Glutamatergic neuron (in vitro differentiated cells): ENCODE measurements around the gene PTPRE. TPM values are rescaled to one million over a fixed set of nuclear protein-coding genes. Genes with fewer than 3 reads are reported as not detected.
A peak's percentile ranks its signal among the peaks of the same experiment; 100 is the strongest.

Experiments used
- DNase-seq: peaks from one replicate; pipeline ENCODE4 v3.0.0; 2022
- H3K27ac Mint-ChIP-seq: one replicate; pipeline ENCODE4 v1.8.0; 2020; ENCODE audit warnings: mild to moderate bottlenecking, mixed read lengths, inconsistent platforms; ENCODE audit not compliant: unreplicated experiment
- H3K27me3 Mint-ChIP-seq: one replicate; pipeline ENCODE4 v1.8.0; 2020; ENCODE audit warnings: mild to moderate bottlenecking, moderate library complexity, mixed read lengths, inconsistent platforms; ENCODE audit not compliant: unreplicated experiment
- H3K36me3 Mint-ChIP-seq: one replicate; pipeline ENCODE4 v1.8.0; 2020; ENCODE audit warnings: mild to moderate bottlenecking, mixed read lengths, inconsistent platforms; ENCODE audit not compliant: unreplicated experiment
- H3K4me1 Mint-ChIP-seq: one replicate; pipeline ENCODE4 v1.8.0; 2020; ENCODE audit warnings: mild to moderate bottlenecking, low read depth, mixed read lengths, inconsistent platforms; ENCODE audit not compliant: unreplicated experiment
- H3K4me3 Mint-ChIP-seq: one replicate; pipeline ENCODE4 v1.8.0; 2020; ENCODE audit warnings: mild to moderate bottlenecking, mixed read lengths, inconsistent platforms; ENCODE audit not compliant: unreplicated experiment
- H3K9me3 Mint-ChIP-seq: one replicate; pipeline ENCODE4 v1.8.0; 2020; ENCODE audit warnings: mild to moderate bottlenecking, moderate library complexity, mixed read lengths, inconsistent platforms; ENCODE audit not compliant: unreplicated experiment
- total RNA-seq: library from RNA; stranded (reverse); fragmentation: NEBNext Ultra II Directional; extraction: Animal tissue kit (Norgen Biotek cat#: 25700); gene quantifications from one replicate; pipeline ENCODE4 v1.2.1, GENCODE V29; 2021; ENCODE audit not compliant: unreplicated experiment
- TF ChIP-seq, protein P1 (sequence below): fragments of 200-600 bp; sonication (generic); IDR thresholded peaks from one replicate; pipeline ENCODE4 v1.5.0; 2021; ENCODE audit not compliant: partially characterized antibody, unreplicated experiment

The PTPRE gene
- total RNA-seq, 1 donor from 2014 or later, result 2.6 TPM

DNA sequence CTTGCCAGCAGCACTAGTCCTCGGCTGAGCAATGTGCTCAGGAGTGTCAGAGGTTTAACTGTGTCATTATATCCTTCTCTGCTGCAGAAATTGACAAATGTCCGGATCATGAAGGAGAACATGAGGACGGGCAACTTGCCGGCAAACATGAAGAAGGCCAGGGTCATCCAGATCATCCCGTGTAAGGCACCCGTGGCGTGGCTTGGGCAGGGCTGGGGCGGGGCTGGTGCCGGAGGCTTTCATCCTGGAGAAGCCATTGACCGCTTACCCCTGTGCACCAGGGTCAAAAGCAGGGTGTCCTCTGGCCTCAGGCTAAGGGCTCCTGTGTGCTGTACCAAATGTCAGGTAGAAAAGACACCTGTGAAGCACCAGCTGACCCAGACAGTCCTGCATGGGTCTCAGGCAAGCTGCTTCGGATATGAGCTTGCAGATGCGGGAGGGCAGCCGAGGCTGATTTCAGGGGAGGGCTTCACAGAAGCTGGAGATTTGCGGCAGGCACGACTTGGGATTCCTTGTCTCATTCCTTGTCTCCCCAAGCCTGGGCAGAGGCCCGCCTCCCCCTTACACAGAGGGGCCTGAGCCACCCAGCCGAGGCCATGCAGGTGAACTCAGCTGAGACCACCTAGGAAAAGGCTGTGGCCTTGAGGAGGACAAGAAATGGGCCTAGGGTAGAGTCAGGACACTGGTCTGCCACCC lies 164.0 kb downstream of the PTPRE start:
- no peak overlapping the region for H3K4me3 Mint-ChIP-seq
- no peak overlapping the region for H3K27ac Mint-ChIP-seq
- H3K27me3 Mint-ChIP-seq, result peaks cover 3% of the 10 kb centered on the region
- H3K4me1 Mint-ChIP-seq, result peaks cover 4% of the 10 kb centered on the region
- no peaks in the 10 kb centered on the region for H3K36me3 Mint-ChIP-seq
- TF ChIP-seq, protein P1, sequence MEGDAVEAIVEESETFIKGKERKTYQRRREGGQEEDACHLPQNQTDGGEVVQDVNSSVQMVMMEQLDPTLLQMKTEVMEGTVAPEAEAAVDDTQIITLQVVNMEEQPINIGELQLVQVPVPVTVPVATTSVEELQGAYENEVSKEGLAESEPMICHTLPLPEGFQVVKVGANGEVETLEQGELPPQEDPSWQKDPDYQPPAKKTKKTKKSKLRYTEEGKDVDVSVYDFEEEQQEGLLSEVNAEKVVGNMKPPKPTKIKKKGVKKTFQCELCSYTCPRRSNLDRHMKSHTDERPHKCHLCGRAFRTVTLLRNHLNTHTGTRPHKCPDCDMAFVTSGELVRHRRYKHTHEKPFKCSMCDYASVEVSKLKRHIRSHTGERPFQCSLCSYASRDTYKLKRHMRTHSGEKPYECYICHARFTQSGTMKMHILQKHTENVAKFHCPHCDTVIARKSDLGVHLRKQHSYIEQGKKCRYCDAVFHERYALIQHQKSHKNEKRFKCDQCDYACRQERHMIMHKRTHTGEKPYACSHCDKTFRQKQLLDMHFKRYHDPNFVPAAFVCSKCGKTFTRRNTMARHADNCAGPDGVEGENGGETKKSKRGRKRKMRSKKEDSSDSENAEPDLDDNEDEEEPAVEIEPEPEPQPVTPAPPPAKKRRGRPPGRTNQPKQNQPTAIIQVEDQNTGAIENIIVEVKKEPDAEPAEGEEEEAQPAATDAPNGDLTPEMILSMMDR, result no peak
- H3K9me3 Mint-ChIP-seq, result peaks cover 4% of the 10 kb centered on the region
- peak; percentile 21 for DNase-seq

DNA sequence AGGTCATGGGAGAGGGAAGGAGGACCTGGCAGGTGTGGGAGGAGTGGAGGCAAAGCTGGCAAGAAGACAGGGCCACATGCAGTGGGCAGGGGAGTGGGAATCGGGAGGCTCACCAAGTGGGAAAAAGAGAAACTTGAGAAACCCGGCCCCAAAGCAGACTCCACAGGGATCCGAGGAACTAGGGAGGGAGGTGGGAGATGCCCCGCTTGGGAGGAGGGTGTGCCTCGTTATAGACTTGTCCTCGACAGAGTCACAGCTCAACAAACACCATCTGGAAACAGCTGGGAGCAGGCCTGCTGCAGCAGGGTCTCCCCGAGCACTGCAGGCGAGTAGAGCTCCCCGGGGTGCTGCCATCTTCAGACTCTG lies 164.5 kb downstream of the PTPRE start:
- Mint-ChIP-seq H3K9me3 (peaks cover 4% of the 10 kb centered on the region), H3K27ac (no peak overlapping the region), H3K36me3 (no peaks in the 10 kb centered on the region), H3K4me1 (peaks cover 4% of the 10 kb centered on the region), H3K27me3 (peaks cover 3% of the 10 kb centered on the region), H3K4me3 (no peak overlapping the region)
- TF ChIP-seq, protein P1, result no peak
- DNase-seq, result peak; percentile 23

DNA sequence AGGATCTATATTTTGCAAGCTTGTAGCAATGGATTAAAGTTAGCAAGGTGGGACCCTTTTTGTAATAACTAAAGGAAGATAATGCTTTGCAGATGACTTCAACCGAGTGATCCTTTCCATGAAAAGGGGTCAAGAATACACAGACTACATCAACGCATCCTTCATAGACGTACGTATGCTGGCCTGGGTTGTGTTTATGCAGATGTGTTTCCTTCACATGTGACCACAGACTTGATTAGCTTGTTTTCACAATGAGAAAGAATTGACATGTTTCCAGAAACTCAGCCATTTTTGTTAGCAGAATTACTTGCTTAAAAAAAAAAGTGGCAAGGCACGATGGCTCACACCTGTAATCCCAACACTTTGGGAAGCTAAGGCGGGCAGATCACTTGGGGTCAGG lies 165.1 kb downstream of the PTPRE start:
- TF ChIP-seq, protein P1, result no peak
- Mint-ChIP-seq H3K27me3 (peaks cover 3% of the 10 kb centered on the region), H3K4me1 (peaks cover 4% of the 10 kb centered on the region), H3K27ac (no peak overlapping the region), H3K36me3 (no peaks in the 10 kb centered on the region), H3K4me3 (no peak overlapping the region), H3K9me3 (peaks cover 4% of the 10 kb centered on the region)
- no peak for DNase-seq

DNA sequence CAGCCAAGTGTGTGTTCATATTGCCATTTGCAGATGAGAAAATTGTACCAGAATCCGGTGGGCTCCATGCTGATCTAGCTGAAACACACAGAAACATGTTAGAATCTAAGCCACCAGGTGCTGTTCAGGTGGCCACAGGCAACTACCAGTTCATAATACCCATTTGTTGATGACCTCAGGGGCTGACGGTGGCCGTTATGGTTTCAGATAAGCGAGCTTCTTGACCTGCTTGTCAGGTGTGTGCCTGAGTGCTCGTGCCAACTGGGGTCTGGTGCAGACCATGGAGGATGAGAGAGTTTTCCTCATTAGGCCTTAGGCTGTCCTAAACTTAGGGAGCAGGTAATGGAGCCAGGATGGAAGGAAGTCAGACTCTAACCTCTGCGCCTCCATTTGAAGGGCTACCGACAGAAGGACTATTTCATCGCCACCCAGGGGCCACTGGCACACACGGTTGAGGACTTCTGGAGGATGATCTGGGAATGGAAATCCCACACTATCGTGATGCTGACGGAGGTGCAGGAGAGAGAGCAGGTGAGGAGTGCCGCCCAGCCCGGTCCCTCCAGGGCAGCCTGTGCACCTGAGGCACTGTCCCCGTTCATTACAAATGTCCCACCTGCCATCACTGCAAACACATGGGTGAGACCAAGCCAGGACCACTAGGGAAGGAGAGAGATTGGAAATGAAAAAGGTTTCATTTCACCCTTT lies 166.2 kb downstream of the PTPRE start:
- no peaks in the 10 kb centered on the region for H3K27me3 Mint-ChIP-seq
- H3K36me3 Mint-ChIP-seq, result no peaks in the 10 kb centered on the region
- TF ChIP-seq, protein P1, result no peak
- DNase-seq, result no peak
- H3K4me1 Mint-ChIP-seq, result peaks cover 4% of the 10 kb centered on the region
- H3K9me3 Mint-ChIP-seq, result peaks cover 4% of the 10 kb centered on the region
- H3K27ac Mint-ChIP-seq, result no peak overlapping the region
- H3K4me3 Mint-ChIP-seq, result no peak overlapping the region

DNA sequence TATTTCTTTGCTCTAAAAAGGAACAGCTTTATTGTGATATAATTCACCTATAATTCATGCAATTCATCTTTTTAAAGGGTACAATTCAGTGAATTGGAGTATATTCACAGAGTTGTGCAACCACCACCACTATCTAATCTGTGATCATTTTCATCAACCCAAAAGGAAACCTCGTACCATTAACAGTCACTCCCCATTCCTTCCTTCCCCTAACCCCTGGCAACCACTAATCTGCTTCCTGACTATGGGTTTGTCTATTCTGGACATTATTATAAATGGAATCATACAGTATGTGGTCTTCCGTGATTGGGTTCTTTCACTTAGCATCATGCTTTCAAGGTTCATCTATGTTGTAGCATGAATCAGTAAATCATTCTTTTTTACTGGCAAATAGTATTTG lies 167.0 kb downstream of the PTPRE start:
- TF ChIP-seq, protein P1, result no peak
- H3K27ac Mint-ChIP-seq, result no peak overlapping the region
- no peaks in the 10 kb centered on the region for H3K36me3 Mint-ChIP-seq
- no peak overlapping the region for H3K4me3 Mint-ChIP-seq
- H3K4me1 Mint-ChIP-seq, result peaks cover 4% of the 10 kb centered on the region
- no peaks in the 10 kb centered on the region for H3K27me3 Mint-ChIP-seq
- DNase-seq, result no peak
- H3K9me3 Mint-ChIP-seq, result peaks cover 4% of the 10 kb centered on the region
